Measurements from ENCODE around the gene FAM107B. TPM values are rescaled to one million over a fixed set of nuclear protein-coding genes. Genes with fewer than 3 reads are reported as not detected.

Gene FAM107B
- total and polyA plus RNA-seq, 2 of the 8 experiments (the other 6 are each of a cell fraction or from before 2014, with no cell fraction given), result 7.5 to 28.1 TPM

DNA sequence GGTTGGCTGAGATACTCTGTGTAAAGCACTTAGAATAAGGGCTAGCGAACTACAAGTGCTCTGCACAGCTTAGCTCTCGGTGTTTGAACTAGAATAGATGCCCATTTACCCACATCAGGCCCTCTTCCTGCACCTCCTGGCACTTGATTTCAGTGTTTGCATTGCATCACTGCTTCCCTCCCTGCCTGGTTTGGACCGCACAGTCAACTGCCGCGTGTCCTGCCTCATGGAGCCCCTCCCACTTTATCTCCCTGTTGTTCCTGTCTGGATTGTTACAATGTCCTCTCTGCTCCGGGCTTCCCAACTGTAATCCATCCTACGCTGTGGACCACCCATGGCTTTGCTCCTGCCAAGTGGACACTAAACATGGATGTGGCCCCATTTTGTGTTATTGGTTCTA, 2.3 kb downstream of the FAM107B start:
- Histone ChIP-seq H3K9me3 (ENCODE audit: insufficient read depth in 2 of 2, low read depth in 1 of 2, low read length in 1 of 2) (no peaks in the 10 kb centered on the region), H2BK5ac (ENCODE audit: low read depth, low read length) (no peak overlapping the region), H2AK5ac (ENCODE audit: low read depth, low read length) (no peak overlapping the region), H2BK20ac (ENCODE audit: low read length) (no peak overlapping the region), H2AFZ (ENCODE audit: low read length) (no peak overlapping the region; the same call in 1 of the 2 replicates), H2BK12ac (ENCODE audit: low read depth, low read length) (no peak overlapping the region), H3K36me3 (ENCODE audit: control insufficient read depth in 2 of 4, insufficient read depth in 4 of 4, low read length in 3 of 4) (no peaks in the 10 kb centered on the region), H3K4me1 (replicated peaks in 1 of 4; ENCODE audit: control insufficient read depth in 3 of 4, insufficient read depth in 4 of 4, low read length in 3 of 4) (no peaks in the 10 kb centered on the region), H3K27ac (ENCODE audit: low read depth, low read length) (no peak overlapping the region), H4K20me1 (replicated peaks in 1 of 2; ENCODE audit: control insufficient read depth in 1 of 2, insufficient read depth in 2 of 2, low read length in 2 of 2) (no peaks in the 10 kb centered on the region), H3K4me2 (ENCODE audit: insufficient read depth in 1 of 2, low read depth in 2 of 2, low read length in 2 of 2) (no peak overlapping the region), H2BK15ac (ENCODE audit: low read length) (no peak overlapping the region), H3K79me2 (ENCODE audit: control insufficient read depth in 1 of 2, insufficient read depth in 2 of 2, low read length in 2 of 2) (no peaks in the 10 kb centered on the region), H3K4ac (replicated peaks; ENCODE audit: insufficient read length, low read depth, low read length) (no peak overlapping the region), H3K56ac (replicated peaks; ENCODE audit: insufficient read length, low read depth, low read length) (no peak overlapping the region), H3K79me1 (ENCODE audit: low read depth, low read length) (no peaks in the 10 kb centered on the region), H3K4me3 (ENCODE audit: extremely low read depth in 1 of 4, insufficient read depth in 2 of 4, low read depth in 3 of 4, low read length in 4 of 4) (no peak overlapping the region), H4K91ac (replicated peaks; ENCODE audit: insufficient read length, low read length) (no peak overlapping the region), H3K18ac (ENCODE audit: extremely low read depth, low read length) (no peak overlapping the region), H3K9ac (replicated peaks in 1 of 4; ENCODE audit: extremely low read depth in 1 of 4, low read depth in 3 of 4, low read length in 3 of 4) (no peak overlapping the region), H4K5ac (ENCODE audit: insufficient read length, low read depth, low read length) (no peak overlapping the region), H4K8ac (ENCODE audit: extremely low read depth, insufficient read depth, low read length) (no peak overlapping the region), H3K14ac (ENCODE audit: insufficient read length) (no peak overlapping the region), H3K27me3 (replicated peaks in 1 of 4; ENCODE audit: control insufficient read depth in 3 of 4, extremely low read depth in 1 of 4, insufficient read depth in 3 of 4, low read length in 3 of 4) (no peaks in the 10 kb centered on the region), H3K23me2 (ENCODE audit: low read depth, low read length) (no peaks in the 10 kb centered on the region), H3K23ac (ENCODE audit: insufficient read length) (no peak overlapping the region), H2BK120ac (replicated peaks; ENCODE audit: low read depth, low read length) (no peak overlapping the region)
- 84% methylated on average over 7 of the region's 7 CpGs; no CpG with 5 or more reads in 1 of the 2 experiments for WGBS, 2 experiments (ENCODE audit: extremely low coverage in 1 of 2, insufficient coverage in 1 of 2, insufficient read length in 1 of 2, insufficient replicate concordance in 2 of 2, low coverage in 1 of 2, low lambda C conversion rate in 2 of 2, missing lambda C conversion rate in 1 of 2)
- POLR2A ChIA-PET (ENCODE audit: partially characterized antibody), result no interaction called here
- DNase-seq (ENCODE audit: low read depth in 1 of 2, low spot score in 2 of 2), result no peak
- TF ChIP-seq SAP30 (IDR thresholded peaks at IDR 0.05; ENCODE audit: insufficient read depth, insufficient replicate concordance, low read length) (no peak), SP1 (IDR thresholded peaks at IDR 0.05; ENCODE audit: low read depth, low read length) (no peak), KDM1A (IDR thresholded peaks at IDR 0.05; ENCODE audit: borderline replicate concordance, low read length) (no peak), MAFK (IDR thresholded peaks at IDR 0.05; ENCODE audit: low read depth, low read length) (no peak), RXRA (IDR thresholded peaks at IDR 0.05; ENCODE audit: insufficient read depth, low read depth, low read length) (no peak), EP300 (IDR thresholded peaks at IDR 0.05; ENCODE audit: borderline replicate concordance in 1 of 2, low read depth in 2 of 2, low read length in 2 of 2) (no peak), EGR1 (IDR thresholded peaks at IDR 0.05; ENCODE audit: borderline replicate concordance, low read depth, low read length) (no peak), POU5F1 (IDR thresholded peaks at IDR 0.05; ENCODE audit: low read depth, low read length) (no peak), HDAC2 (IDR thresholded peaks at IDR 0.05; ENCODE audit: borderline replicate concordance in 1 of 2, low read depth in 2 of 2, low read length in 2 of 2) (no peak), SIRT6 (IDR thresholded peaks at IDR 0.05; ENCODE audit: low read length) (no peak), SIN3A (conservative IDR thresholded peaks at IDR 0.05 in 1 of 2, IDR thresholded peaks at IDR 0.05 in 1 of 2; ENCODE audit: low read depth in 1 of 2, low read length in 2 of 2) (no peak), NANOG (IDR thresholded peaks at IDR 0.05; ENCODE audit: insufficient read depth, low read depth, low read length, poor library complexity, severe bottlenecking) (no peak), YY1 (IDR thresholded peaks at IDR 0.05; ENCODE audit: low read depth, low read length) (no peak), CEBPB (IDR thresholded peaks at IDR 0.05; ENCODE audit: low read depth, low read length) (no peak), TEAD4 (IDR thresholded peaks at IDR 0.05; ENCODE audit: low read depth, low read length) (no peak)
- FAIRE-seq, result no peak
- CTCF ChIA-PET (ENCODE audit: partially characterized antibody), result interaction anchor here (0.7 kb wide), 1 partner anchor 723 kb away, joined by 3 read pairs; no protein-coding TSS in a partner anchor

All from H1 (cell line).